NCI-H1436 treated with DMSO at 0.1 percent for 48 hours (cell line): ENCODE measurements around the gene STX1A.

Source experiments
- DNase-seq: peaks from one replicate; lab custom pipeline; 2025; lab: John Stamatoyannopoulos, UW

STX1A gene

DNA sequence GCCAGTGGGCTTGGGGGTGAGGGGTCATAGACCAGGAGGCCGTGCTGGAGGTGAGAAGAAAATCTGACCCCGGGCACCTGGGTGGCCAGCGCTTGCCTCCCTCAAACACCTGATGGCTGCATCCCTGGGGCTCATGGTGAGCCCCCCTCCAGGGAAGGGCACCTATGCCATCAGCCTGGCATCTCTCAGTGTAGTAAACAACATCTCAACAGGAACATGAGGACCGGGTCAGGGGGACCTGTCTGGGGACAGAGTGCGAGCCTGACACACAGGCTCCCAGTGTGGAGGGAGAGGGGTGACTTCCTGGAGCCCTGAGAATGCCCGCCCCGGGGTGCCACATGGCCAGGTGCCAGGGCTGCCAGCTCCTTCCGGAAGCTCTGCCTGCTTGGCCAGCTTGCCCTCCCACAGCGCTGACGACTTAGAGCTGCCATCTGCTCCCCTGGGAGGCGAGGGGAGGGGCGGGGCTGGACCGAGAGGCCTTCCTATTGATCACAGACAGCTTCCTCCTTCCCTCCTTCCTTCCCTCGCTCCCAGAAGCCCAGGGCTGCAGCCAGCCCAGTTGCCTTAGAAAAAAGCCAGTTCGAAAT is 12.3 kb downstream of the STX1A start:
- DNase-seq = no peak

DNA sequence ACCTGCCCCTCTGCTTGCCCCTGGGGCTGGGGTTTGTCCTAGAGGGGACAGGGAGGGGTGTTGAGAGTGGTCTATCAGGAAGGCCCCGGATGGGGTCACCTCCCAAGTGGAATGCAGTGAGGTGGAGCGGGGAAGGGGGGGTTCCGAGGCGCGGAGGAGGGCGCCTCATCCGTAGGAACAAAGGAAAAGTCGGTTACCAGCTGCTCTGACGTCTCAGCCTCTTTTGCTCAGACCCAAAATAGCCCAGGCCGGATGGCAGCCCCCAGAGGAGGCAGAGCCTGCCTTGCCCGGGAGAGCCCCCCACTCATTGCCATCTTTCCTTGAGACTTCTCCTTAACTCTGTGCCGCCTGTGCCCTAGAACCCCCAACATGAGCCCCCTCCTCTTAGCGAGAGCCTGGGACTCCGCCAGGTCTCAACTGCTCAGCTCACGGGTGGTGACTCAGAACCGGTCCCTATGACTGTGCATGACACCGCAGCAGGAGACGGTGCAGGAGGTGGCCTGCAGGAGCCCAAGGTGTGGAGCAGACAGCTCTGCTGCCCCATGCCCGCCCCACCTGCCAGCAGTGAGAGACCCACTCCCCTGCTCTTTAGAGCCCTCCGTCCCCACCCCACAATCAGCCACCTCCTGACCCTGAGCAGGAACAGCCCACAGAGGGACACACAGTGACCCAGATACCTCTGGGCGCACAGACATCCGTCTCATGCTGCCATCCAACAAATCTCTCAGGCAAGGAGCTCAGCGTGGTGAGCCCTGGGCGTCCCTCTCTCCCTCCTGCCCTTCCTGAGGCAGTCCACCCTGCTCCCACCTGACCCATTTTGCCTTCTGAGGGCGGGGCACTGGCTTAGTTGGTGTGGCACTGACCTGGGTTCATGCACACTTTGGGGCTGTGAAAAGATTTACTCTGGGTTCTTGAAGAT is 13.1 kb downstream of the STX1A start:
- no peak for DNase-seq

DNA sequence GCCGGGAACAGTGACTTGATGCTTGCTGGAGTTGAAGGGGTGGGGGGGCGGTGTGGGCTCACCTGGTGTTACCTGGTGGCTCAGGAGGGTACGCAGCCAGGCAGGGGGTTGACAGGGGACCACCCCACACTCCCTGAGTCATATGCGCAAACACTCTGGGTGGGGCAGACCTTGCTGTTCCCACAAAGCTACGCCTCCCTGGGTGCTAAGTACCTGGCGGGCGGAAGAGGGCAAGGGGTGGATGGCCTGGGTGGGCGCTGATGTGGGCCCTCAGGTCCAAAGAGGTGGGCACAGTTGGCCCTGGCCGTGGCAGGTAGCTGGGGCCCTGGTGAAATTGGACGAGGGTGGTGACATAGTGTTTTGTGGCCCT is 13.9 kb downstream of the STX1A start:
- no peak for DNase-seq

DNA sequence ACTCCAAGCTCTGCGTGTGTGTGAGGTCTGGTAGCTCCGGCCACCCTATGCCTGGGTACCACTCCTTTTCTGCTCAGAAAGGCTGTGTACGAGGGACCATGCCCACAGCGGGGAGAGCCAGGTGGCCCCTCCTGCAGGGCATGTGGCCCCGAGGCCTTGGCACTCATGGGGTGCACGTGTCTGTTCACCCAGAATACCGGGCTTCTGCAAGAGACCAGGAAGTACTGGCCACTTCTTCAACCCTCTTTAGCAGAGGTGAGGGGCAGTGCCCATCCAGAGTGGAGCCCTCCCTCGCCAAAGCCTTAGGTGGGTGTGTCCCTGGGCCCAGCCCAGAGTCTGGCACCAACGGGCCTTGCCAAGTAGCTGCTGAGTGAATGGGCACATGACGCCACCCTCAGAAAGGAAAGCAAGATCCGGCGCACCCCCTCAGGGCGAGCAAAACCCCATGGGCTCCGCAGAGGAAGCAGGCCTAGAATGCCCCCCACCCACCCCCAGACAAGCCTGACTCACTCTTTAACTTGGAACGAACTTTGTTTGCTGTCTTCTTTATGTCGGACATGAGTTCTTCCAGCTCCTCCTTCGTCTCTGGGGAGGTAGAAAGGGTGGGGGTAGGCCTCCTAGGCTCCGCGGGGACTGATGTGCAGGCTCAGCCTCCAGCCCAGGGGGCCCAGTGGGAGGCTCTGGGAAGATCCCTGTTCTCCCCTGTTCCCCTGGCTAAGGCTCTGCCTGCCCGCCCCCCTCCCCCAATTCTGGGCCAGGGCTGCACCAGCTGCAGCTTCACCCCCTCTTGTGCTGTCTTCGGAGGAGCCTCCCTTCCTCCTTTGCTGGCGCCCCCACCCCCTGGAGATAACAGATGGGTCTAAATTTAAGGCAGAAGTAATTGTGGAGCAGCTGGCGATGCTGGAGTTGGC is 14.6 kb downstream of the STX1A start:
- no peak for DNase-seq

DNA sequence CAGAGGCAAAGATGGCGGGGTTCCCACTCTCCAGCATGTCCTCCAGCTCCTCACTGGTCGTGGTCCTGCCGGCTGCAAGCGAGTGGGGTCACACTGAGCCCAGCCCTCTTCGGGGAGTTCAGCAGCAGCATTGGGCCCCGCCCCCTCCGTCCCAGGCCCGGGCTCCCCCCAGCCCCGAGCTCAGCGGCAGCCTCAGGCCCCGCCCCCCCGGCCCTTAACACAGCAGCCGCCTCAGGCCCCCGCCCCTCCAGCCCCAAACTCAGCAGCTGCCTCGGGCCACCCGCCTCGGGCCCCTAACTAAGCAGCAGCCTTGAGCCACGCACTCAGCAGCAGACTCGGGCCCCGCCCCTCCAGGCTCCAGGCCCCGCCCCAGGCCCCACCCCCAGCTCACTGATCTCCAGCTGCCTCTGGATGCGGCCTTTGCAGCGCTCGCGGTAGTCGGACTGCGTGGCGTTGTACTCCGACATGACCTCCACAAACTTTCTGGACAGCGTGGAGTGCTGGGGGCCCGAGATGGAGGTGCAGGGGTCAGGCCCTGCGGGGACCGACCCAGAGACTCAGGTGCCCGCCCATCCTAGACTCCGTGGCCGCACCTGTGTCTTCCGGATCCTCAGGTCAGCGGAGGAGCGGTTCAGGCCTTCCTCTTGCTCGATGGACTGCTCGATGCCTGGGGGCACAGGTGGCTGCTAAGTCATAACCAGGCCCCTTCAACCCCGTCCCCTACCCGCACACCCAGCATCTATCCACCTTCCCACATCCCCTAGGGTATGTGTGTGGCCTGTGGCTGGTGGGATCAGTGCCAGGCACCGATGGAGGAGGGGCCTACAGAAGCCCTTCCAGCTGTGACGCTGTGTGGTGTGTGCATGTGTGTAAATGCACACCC is 15.5 kb downstream of the STX1A start:
- DNase-seq = no peak

DNA sequence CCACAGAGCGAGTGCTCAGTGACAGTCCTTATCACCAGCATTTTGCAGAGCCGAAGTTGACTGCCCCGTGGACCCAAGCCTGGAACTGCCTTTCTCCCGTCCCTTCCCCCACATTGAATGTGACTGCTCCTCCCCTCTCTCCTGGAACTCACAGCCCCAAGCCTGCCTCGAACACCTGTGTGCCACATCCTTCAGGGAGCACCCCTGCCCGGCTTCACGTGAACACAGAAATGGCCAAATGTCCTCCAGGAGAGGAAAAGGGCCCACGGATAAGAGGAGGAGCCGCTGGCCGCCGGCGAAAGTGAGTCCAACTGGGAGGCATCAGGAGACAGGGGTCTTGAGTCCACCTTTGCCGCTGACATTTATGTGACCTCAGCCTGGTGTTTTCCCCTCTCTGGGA is 16.2 kb downstream of the STX1A start:
- no peak for DNase-seq

DNA sequence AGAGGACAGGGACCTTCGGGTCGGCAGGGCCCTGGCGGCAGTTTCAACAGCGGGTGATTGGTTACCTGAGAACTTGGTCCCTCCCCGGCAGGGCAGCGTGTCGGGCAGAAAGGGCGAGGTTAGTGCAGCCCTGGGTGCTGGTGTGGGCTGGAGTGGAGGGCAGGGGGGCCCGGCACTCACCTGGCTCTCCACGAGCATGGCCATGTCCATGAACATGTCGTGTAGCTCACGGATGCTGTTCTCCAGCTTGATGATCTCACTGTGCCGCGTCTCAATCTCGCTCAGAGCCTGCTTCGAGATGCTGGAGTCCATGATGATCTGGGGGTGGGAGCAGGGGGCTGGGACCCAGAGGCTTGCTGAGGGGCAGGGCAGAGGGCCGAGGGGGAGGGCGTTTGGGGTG is 16.8 kb downstream of the STX1A start:
- DNase-seq = no peak

DNA sequence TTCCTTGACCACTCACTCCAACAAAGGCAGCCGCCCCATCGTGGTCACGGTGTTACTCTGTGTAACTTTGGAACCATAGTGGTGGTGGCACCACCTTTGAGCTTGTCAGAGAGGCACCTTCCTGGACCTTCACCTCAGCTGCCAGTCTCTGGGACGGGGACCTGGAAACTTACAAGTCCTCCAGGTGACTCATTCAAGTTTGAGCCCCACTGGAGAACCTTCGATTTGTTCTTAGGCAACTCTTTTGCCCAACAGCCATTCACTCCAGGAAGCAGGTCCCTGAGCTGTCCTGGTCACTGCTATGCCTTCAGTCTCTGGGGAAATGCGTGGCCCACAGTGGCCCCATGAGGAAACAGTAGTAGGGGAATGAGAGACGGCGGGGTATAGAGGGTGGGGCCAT is 17.2 kb downstream of the STX1A start:
- DNase-seq = no peak

DNA sequence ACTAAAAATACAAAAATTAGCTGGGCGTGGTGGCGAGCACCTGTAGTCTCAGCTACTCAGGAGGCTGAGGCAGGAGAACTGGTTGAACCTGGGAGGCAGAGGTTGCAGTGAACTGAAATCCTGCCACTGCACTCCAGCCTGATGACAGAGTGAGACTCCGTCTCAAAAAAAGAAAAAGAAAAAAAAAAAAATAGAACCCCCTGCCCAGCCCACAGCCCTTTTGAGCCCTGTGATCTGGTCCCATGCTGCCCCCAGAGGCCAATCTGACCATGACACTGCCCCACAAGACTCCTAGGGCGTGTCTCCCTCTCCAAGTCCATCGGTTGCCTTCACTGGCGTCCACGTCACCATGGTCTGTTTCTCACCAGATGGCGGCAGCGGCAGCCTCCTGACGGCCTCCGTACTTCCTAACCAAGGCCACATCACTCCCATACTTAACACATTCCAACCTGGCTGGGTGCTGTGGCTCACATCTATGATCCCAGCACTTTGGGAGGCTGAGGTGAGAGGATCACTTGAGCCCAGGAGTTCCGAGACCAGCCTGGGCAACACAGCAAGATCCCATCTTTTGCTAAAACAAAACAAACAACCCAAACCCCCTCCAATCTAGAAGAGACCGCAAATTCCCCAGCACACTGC is 18.0 kb downstream of the STX1A start:
- DNase-seq = no peak

DNA sequence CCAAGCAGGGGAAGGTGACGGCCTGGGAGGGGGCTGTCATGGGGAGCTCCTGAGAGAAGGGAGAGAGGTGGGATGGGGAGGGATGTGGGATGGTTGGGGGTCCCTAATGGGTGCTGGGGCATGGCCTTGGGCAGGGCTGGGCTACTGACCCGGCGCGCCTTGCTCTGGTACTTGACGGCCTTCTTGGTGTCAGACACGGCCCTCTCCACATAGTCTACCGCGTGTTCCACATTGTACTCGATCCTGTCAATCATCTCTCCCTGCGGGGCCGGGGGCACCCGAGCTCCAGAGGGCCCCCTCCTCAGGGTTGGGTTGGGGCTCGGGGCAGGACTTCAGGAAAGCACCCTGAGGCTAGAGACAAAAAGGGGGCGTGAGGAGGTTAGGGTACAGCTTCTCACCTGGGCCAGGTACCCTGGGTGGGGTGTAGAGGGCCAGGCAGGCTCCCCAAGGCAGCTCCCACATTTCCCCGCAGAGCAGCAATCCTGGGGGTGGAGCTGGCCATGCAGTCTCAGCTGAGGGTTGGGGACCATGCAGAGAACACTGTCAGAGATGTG is 18.8 kb downstream of the STX1A start:
- no peak for DNase-seq

DNA sequence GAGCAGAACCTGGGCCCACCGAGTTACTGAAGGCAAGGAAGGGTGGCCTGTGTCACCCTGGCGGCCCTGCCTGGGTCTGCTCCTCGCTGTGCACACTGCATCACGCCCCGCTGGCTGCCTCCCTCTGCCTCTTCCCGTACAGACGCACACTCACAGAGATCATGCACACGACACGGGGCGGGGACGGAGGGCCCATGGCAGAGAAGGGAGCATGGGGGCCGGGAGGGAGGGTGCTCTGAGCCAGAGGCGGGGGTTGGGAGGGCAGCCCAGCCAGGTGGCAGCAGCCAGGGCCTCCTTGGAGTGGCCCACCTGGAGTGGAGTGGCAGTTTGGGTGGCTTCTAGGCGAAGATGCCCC is 19.4 kb downstream of the STX1A start:
- no peak for DNase-seq

DNA sequence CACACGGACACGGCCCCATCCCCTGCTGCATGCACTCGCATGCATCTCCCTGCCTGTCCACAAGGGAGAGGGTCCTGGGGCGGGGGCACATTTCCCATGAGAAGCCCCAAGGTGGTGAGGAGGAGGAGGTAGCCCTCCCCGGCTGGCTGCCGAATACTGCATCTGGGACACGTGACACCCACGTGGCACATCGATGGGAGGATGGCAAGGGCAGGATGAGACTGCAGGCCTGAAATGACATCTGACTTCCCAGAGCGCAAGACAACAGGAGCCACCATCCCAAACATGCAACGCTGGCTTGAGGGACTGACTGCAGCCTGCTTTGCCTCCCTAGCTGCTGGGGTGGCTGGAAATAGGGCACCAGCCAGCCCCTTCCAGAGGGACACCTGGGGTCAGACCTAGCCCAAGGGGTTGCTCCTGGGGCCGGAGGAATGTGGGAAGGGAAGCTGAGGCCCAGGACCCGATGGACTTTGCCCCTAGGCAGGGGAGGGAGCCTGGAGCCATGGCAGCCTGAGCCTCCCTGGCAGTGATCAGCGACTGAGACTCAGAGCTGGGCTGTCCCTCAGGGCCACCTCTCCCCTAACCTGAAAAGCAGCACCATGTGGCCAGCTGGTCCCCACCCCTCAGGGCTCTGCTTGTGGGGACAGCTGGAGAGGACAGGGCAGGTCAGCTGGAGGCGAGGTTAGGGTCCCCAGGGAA is 19.9 kb downstream of the STX1A start:
- no peak for DNase-seq

DNA sequence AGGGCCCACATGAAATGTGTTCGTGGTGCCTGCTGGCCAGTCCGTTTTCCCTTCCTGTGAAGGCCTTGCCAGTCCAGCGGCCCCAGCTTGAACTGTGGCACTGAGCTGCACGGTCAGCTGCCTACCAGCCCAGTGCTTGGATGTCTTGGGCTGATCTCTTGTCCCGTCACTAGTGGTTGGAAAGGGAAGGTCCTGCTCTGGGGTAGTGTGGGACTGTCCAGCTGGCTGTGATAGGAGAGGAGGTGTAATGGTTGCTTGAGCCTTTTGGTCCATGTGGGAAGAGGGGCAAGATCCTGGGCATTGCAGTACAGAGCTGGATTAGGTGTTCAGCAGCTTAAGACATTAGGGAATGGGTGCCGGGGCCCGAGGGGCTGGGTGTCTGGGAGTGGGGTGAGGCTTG is 21.1 kb downstream of the STX1A start:
- DNase-seq = no peak

DNA sequence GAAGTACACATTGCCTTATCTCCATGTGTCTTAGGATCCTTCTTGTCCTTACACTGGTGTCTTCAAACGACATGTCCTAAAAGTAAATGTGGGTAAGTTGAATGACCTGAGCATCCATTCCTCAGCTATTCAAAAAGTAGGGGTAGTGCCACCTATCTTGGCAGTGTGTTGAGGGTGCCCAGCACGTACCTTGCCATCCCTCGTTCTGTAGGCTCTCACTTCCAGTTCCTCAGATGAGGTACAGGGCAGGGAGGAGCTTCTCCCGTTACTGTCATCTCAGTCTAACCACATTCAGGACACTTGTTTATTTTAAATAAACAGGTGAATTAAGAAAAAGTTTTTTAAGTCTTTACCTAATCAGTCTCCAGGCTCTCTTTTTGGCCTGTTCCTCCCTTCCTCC is 23.1 kb downstream of the STX1A start:
- no peak for DNase-seq

DNA sequence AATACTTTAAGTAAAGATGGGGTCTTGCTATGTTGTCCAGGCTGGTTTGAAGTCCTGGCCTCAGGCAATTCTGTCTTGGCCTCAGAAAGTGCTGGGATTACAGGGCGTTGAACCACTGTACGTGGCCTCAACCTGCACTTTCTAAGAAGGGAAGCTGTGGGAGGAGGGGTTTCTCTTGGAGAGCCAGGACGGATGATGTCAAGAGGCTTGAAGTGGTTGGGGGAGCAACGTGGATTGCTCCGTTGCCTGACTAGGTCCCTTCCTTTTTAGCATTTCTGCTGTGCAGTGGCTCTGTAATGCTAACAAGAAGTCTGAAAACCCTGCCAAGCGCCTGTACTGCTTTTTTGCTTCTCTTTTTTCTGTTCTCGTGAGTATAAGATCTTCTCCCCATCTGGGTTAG is 28.8 kb downstream of the STX1A start:
- DNase-seq = no peak

DNA sequence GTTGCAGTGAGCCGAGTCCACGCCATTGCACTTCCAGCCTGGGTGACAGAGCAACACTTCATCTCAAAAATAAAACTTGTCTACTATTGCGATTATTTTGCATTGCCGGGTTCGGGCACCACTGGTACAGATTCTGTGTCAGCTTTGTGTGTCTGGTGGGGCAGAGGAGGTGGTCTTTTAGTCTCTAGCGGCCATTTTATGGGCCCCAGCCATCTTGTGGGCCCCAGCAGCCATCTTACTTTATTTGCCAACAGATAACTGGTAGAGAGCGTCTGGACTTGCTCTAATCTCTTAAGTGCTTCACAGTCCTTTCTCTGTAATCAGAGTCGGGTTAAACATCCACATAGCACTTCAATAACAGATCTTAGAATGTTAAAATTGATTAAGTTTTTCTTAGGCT is 31.2 kb downstream of the STX1A start:
- DNase-seq = no peak

DNA sequence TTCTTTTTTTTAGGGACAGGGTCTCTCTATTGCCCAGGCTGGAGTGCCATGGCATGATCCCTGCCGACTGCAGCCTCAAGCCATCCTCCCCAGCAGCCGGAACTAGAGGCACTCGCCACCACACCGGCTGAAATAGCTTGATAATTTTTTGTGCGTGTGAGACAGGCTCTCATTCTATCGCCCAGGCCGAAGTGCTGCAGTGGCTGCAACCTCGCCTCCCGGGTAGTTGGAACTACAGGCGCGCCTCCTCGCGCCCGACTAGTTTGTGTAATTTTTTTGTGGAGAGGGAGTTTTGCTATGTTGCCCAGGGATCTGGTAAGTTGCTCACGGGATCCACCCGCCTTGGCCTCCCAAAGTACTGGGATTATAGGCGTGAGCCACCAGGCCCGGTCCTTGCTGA is 34.2 kb downstream of the STX1A start:
- DNase-seq = no peak

DNA sequence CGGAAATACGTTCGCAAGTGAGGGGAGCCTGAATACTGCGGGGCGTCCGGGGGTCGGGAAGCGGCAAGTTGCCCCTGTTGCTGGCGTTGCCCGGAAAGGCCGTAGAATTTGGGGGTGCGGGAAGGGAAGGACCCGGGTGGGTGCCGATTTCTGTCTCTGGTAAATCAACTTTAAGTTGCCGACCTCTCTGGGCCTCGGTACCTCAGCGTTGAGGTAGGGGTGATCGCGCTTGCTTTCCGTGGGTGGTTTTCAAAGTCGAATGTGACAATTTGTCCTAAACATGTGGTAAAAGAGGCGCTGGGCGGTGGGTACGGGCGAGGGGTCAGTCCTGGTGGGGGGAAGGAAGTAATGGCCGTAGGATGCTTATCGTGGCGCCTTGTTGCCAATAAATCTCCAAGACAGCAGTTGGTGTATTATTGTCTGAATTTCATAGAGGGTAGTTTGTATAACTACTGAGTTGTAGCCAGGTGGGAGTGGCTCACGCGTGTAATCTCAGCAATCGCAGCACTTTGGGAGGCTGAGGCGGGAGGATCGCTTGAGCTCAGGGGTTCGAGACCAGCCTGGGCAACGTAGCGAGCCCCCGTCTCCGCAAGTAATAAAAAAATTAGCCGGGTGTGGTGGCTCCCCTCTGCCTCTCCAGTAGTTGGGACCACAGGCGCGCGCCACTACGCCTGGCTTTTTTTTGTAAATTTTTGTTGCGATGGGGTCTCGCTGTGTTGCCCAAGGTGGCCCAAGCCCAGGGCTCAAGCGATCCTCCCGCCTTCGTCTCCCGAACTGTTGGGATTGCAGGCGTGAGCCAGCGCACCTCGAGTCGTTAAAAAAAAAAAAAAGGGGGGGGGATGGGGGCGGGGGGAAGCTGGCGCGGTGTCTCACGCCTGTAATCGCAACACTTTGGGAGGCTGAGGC is 35.4 kb downstream of the STX1A start:
- DNase-seq = no peak

DNA sequence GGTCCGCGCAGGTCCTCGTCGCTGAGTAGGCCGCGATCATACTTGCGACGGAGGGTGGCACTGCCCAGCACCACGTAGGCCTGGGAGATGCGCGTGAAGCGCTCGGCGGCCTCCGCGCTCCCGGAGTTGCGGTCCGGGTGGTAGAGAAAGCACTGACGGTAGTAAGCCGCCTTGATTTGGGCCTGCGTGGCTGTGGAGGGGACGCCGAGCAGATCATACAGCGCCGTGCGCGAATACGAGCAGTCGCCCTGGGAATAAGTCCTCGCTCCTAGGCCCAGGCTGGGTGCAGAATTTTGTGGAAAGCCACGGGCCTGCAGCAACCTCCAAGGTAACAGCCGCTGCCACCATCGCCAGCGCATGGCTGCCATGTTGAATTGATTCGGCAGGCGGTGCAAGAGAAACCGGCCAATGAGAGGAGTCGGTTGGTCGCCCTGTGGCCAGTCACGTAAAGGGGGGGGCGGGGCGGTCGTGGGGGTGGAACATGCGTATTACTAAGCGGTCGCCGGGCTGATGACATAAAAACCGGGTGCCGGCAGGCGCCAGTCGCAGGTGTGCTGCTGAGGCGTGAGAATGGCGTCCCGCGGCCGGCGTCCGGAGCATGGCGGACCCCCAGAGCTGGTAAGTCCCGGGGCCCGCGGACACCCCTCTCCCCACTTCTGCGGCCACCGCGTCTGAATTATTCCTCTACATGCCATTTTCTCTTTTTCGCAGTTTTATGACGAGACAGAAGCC is 36.2 kb downstream of the STX1A start, which contains the start of the genes BUD23 and DNAJC30:
TSS of gene BUD23 (plus strand) at position 542 of the 732 bp plus-strand sequence. CDS start at position 571, 29 bp downstream.
TSS of gene DNAJC30 (minus strand) at position 398 of the 732 bp plus-strand sequence. CDS start at position 368, 30 bp downstream.
- DNase-seq = peak; percentile 50
